NCI-H2196 treated with DMSO at 0.1 percent for 48 hours (cell line): ENCODE measurements around the gene ZC3H11A.
"Not testable (repeated sequence)": the region's sequence is repeated elsewhere in the genome, so short reads cannot be mapped to it uniquely, and the experiment has no call there.

Experiments
- DNase-seq: peaks from one replicate; lab custom pipeline; 2025; ENCODE audit not compliant: unreplicated experiment; lab: John Stamatoyannopoulos, UW

Gene ZC3H11A

DNA sequence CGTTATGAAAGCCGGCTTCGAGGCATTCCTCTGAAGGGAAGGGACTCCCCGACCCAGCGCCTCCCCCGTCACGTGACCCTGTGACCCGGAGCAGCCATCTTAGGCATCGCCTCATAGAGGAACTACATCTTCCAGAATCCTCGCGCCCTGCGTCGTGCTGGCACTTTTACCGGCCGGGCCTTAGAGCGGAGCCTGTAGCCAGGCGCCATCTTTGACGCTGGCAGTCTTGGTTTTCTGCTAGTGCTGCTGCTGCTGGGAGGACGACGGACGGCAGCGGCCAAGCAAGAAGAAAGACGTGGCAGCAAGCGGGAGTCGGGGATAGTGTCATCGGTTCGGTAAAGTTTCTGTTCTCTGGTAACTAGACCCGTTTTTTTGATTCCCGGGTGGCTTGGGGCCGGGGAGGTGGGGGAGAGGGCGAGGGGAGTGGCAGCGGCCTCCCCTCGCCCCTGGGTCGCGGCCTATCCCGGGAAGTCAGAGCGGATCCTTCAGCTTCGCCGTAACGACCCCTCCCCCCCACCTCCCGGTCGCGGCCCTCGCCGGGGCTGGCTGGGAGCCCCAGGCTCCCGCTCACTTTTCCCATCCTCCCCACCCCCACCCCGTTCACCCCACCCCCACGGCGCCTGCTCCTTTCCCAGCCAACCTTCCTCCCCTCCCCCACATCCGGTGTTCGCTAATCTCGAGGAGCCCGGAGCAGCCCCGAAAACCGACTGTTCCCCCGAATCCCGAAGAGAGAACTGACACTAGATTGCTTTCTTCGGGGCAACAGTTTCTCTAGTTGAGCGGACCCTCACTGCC, at the start of gene ZC3H11A, which contains the start of gene ZBED6:
Gene ZC3H11A (plus strand): TSS at position 183 of the 795 bp plus-strand sequence. CDS start 21,448 bp downstream, outside the sequence.
Gene ZBED6 (plus strand): TSS at position 183 of the 795 bp plus-strand sequence. CDS start 1,900 bp downstream, outside the sequence.
- peak; percentile 89 for DNase-seq

DNA sequence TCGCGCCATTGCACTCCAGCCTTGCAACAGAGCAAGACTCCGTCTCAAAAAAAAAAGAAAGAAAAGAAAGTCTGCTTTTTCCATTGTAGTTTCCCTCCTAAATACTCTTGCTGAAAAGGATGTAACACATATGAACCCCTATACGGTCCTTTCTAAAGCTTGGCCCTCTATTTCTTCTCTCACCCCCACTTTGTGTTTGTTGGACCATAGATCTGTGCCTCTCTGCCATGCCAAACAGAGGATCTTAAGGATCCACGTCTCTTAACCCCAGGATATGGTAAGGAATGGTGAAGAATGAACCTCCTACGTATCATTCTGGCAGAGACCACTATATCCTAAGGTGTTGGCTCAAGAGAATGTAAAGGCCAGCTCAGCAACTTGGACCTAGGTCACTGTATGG, 49.1 kb upstream of the ZC3H11A start:
- no peak for DNase-seq

DNA sequence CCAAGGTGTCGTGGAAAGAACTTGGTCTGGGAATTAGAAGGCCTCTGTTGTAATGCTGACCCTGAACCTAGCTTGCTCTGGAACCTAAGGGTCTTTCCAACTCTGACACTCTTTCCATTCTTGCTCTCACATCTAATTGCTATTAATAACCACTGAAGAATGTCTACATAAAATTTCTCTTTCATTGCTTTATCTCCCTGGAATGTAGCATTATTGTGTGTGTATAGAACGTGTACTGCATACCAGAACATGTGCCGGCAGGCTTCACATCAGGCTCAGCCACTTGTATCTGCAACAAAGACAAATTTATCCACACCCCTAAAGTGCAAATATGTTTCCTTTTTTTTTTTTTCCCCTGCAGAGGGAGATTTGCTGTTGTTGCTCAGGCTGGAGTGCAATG, 44.4 kb upstream of the ZC3H11A start:
- DNase-seq, result no peak

DNA sequence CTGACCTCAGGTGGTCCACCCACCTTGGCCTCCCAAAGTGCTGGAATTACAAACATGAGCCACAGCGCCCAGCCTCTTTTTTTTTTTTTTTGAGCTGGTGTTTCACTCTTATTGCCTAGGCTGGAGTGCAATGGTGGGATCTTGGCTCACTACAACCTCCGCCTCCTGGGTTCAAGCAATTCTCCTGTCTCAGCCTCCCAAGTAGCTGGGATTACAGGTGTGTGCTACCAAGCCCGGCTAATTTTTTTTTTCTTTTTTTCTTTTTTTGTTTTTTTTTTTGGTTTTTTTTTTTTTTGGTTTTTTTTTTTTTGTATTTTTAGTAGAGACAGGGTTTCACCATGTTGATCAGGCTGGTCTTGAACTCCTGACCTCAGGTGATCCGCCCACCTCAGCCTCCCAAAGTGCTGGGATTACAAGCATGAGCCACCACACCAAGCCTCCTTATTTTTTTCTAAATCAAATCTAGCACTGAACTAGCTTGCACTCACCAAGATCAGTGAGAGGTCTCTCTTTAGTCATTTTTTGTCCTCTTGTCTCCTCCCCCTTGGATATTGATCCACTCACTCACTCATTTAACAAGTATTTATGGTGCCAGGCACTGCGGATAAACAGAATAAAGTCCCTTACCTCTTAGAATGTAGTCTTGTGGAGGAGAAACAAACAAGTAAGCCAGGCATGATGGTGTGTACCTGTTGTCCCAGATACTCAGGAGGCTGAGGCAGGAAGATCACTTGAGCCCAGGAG, 43.6 kb upstream of the ZC3H11A start:
- DNase-seq, result not testable (repeated sequence)

DNA sequence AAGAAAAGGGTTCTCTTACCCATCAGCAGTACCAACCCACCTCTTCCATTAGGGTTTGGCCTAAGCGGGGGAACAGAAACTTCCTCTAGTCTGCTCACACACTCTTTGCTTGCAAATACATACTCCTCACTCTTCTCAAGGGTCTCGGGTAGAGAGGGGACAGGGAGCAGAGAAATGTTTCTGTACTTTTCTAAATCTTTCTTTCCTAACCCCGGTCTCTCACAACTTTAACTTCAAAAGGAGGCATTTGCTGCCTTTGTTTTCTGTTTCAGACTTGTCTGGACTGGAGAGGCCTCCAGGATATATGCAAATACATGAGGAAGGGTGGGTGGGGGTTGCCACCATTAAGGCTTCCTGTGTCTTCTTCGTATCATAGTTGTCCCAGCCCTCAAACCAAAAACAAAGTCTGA, 41.0 kb upstream of the ZC3H11A start:
- DNase-seq, result no peak

DNA sequence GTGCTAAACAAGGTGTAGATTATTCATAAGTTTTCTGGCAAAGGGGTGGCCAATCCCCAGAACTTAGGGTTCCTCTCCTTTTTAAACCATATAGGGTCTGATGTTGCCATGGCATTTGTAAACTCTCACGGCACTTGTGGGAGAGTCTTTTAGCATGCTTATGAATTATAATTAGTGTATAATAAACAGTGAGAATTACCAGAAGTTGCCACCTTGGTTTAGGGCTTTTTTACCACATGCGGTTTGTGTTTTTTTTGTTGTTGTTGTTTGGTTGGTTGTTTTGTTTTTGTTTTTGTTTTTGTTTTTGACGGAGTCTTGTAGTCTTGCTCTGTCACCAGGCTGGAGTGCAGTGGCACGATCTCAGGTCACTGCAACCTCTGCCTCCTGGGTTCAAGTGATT, 39.4 kb upstream of the ZC3H11A start:
- DNase-seq, result no peak

DNA sequence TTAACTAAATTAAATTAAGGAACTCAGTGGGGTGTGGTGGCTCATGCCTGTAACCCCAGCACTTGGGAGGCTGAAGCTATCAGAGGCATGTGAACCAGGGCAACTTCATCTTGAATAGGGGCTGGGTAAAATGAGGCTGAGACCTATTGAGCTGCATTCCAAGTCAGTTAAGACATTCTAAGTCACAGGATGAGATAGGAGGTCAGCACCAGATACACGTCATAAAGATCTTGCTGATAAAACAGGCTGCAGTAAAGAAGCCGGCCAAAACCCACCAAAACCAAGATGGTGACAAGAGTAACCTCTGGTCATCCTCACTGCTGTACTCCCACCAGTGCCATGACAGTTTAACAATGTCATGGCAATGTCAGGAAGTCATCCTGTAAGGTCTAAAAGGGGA, 36.7 kb upstream of the ZC3H11A start:
- not testable (repeated sequence) for DNase-seq

DNA sequence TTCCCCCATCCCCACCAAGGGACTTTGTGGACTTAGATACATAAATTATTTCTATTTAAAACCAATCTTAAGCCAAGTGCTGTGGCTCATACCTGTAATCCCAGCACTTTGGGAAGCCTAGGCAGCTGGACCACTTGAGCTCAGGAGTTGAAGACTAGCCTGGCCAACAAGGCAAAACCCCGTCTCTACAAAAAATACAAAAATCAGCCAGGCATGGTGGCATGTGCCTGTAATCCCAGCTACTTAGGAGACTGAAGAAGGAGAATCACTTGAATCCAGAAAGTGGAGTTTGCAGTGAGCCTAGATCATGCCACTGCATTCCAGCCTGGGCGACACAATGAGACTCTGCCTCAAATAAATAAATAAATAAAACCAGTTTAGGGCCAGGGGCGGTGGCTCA, 34.9 kb upstream of the ZC3H11A start:
- no peak for DNase-seq

DNA sequence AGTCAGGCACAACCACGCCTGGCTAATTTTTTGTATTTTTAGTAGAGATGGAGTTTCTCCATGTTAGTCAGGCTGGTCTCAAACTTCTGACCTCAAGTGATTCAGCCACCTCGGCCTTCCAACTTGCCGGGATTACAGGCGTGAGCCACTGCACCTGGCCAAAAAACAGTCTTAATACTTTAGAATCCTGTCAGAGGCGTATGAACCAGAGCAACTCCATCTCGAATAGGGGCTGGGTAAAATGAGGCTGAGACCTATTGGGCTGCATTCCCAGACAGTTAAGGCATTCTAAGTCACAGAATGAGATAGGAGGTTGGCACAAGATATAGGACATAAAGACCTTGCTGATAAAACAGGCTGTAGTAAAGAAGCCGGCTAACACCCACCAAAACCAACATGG, 33.5 kb upstream of the ZC3H11A start:
- not testable (repeated sequence) for DNase-seq

DNA sequence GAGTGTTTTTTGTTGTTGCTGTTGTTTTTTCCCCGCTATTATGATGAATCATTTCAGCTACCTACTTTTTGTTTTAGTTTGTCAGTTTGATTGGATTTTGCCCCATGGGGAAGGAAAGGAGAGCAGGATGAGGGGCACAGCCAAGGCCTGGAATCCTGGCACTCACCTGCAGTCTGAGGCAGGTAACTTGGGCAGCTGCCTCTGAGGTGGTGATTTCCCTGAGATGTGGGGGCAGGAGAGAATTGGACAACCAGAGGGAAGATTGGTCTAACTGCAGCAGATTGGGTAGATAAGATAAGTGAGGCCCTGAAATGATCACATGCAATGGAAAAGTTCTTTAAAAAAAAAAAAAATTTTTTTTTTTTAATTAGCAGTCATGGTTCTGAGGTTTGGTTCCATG, 31.9 kb upstream of the ZC3H11A start:
- no peak for DNase-seq

DNA sequence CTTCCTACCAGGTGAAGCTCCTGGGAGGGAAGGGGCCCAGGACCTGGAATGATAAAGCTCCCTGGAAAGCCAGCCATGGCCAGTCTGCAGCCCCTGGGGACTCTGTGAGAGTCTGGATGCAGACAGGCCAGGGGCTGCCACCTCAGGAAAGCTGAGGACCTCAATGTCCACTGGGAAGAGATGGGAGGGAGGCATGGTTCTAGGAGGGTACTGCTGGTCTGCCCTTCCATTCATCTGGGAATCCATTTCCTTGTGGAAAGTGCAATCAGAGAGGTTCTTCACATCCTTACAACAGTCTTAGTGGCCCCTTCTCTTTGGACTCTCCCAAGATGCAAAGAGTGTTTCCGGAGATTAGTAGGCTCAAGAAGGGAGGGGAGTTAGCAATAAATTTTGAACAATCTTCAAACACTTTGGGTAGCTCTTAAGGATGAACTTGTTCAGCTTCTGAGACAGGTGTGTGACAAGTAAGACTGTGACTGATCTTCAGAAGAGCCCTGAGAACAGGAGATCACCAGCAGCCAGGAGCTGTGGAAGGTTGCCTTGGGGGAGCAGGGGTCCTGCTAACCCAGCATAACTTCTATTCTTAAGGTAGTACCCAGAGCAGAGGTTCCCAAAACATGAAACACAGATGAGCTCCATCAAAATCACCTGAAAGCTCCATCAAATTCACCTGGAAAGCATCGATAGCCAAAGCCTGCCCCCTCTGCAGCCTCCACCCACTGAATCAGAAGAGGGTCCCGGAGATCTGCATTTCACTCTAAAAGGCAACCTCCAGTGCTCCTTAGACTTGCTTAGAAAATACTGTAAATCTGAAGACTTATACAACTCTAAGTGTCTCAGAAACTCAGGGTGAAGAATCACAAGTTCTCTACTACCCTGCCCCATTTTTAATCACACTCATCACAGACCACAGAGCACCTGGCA, 31.1 kb upstream of the ZC3H11A start:
- DNase-seq, result no peak

DNA sequence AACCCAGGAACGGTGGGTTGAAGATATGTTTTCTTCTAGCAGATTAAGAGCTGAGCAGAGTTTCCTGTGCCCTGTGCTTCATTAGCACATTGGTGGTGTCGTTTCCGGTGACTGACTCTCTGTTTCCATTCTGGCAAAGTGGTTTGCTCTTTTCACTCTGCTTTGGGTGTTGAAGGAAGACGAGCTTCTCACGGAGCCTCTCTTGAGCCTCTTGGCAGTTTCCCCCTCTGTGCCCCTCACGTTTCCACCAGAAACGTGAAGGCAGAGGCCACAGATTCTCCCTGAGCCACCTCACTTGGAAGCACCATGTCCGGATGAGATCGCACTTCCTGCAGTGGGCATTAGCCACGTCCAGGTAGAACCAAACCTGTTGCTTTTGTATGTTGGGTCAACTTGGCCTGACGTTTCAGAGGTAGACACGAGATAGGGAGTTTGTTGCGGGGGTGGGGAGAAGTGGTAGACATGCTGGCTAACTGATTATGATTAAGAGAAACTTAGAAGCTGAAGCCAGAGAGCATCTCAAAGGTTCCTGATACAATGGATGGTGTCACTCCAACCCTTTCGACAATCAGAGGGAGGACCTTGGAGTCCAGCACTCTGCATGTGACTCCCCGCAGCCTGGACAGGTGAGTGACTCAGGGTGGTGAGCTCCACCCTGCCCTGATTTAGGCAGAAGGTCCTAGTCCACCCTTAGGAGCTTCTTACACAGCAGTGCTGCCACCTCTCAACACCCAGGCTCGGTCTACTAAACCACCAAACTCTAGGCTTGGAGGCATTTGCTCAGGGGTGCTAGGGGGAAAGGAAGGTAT, 30.2 kb upstream of the ZC3H11A start, which contains the start of gene LAX1:
Gene LAX1 (plus strand): TSS at position 155 of the 809 bp plus-strand sequence. CDS start 383 bp downstream, at position 538.
- no peak for DNase-seq

DNA sequence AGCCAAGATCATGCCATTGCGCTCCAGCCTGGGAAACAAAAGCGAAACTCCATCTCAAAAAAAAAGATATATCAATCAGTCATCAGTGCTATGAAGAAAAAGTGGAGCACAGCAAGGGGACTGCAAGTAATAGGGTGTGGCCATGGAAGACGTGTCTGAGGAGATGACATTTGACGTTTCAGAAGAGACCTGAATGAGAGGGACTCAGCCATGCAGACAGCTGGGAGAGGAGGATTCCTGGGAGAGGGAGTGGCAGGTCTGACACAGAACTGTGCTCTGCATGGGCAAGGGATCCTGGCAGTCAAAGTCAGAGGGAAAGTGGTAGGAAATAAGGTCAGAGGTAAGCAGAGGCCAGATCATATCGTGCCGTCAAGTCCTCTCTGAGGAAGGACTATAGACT, 27.2 kb upstream of the ZC3H11A start:
- DNase-seq, result no peak

DNA sequence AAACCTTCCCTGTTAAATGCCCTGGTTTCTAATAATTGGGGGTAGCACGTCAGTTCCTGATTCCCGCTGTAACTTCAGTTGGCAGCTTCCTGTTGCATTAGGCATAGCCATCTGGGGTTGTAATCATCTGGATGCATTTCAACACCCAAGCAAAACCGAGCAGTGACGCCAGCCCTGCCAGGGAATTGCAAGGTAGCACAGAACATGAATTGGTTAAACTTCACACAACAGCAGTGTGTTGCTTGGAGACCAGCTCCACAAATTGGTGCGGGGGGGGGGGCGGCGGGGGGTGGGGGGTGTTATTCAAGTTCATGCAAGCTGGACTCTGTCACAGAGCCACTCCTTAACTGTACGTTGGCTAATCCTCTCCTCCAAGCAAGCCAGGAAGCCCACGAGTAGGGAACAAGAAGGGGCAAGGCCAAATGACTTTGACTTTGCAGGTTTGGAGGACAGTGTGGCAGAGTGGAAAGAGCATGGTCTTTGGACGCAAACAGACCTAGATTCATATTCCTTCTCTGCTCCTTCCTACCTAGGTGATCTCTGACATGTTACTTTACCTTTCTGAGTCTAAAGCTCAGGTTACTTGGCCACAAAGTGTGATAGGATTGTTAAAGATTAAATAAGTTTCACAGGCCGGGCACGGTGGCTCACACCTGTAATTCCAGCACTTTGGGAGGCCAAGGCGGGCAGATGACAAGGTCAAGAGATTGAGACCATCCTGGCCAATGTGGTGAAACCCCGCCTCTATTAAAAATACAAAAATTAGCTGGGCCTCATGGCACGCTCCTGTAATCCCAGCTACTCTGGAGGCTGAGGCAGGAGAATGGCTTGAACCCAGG, 25.7 kb upstream of the ZC3H11A start:
- DNase-seq, result peak; percentile 79

DNA sequence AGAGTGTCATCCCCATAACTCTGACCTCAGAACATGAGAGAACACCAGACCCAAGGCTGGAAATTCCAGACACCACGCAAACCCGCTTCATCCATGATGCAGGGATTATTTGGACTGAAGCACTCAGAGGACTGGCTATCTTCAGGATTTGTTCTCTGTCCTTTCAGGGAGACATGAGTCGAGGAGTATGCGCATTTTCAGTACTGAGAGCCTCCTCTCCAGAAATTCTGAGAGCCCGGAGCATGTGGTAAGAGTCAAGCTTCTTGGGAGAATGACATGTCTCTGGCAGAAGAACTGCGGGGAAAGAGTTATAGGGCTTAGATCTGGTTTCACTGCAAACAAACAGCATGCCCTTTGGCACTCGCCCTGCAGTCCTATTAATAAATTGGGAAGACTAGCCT, 23.5 kb upstream of the ZC3H11A start:
- DNase-seq, result no peak

DNA sequence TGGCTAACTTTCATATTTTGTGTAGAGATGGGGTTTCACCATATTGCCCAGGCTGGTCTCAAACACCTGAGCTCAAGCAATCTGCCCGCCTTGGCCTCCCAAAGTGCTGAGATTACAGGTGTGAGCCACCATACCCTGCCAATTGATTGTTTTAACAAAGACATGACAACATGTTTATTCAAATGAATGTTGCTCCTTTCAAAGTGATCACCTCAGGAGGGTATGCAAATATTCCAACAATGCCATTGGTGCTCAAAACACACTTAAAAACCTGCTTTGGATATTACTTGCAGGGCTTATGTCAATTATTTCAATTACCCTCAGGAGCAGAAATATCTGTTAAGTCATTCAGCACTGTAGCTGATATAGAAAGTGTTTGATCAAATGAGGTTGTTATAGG, 22.6 kb upstream of the ZC3H11A start:
- no peak for DNase-seq

DNA sequence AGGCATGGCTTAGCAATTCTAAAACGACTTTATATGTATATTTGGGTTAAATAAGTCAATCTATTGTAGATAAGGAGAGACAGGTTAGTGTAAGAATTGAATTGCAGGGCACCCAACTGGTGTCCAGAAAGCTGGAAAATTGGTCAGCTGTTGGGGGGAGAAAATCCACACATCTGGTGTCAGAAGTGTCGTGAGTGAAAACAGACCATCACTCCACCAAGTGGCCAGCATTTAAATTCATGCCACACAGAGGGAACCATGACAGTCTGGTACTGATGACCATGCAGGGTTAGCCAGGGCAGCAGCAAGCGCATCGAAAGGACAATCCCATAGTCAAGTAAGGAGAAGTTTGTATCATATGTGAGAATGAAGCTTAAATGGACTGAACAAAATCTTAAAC, 18.8 kb upstream of the ZC3H11A start:
- no peak for DNase-seq

DNA sequence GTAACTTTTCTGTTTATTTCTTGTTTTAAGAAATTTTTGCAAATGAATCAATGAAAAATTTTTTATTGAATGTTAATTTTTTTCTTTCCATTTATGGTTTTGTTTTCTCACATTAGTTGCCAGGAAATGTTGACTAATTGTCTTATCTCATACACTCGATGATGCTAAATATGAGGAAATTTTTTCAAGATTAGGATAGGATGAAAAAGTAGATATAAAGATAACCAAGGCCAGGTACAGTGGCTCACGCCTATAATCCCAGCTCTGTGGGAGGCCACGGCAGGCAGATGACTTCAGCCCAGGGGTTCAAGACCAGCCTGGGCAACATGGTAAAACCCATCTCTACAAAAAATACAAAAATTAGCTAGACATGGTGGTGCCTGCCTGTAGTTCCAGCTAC, 17.8 kb upstream of the ZC3H11A start:
- DNase-seq, result no peak

DNA sequence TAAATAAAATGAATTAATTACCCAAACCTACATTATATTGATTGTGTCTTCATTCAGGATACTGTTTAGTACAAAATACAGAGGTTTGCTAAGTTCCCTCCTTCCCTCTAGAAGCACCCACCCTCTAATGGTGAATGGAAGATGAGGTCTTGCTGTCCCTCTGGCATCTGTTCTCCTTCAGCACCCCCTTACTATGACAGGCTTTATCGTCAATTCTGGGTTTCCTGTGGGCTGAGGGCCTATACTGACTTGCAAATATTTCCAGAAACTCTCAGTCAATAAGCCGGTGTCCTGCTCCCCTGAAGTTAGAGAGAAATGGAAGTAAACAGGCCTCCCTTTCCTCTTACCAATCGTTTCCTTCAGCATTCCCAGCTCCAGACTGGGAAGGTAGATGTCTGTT, 17.3 kb upstream of the ZC3H11A start:
- DNase-seq, result no peak
